Endothelial cell of hepatic sinusoid (primary cell): Measurements from ENCODE around the gene OBP2A.

Experiments used
- in situ Hi-C: cut with HindIII; loops from 2 replicates; pipeline ENCODE4 v1.10.0; 2017; ENCODE audit warnings: low sequenced_read_pairs

The OBP2A gene

GRCh38 chr9:135590486-135591079 is 44.7 kb downstream of the OBP2A start:
- in situ Hi-C loops: no loop called here

GRCh38 chr9:135591506-135592330 is 45.8 kb downstream of the OBP2A start:
- in situ Hi-C loops: no loop called here

- in situ Hi-C loops: no loop called here
Observed at GRCh38 chr9:135592331-135592590, 46.3 kb downstream of the OBP2A start.

- in situ Hi-C loops: no loop called here
Observed at GRCh38 chr9:135592625-135593024, 46.7 kb downstream of the OBP2A start.

GRCh38 chr9:135596211-135596610 is 50.3 kb downstream of the OBP2A start:
- in situ Hi-C loops: no loop called here
